Measurements from ENCODE around the gene PLEKHG4B.

DNA sequence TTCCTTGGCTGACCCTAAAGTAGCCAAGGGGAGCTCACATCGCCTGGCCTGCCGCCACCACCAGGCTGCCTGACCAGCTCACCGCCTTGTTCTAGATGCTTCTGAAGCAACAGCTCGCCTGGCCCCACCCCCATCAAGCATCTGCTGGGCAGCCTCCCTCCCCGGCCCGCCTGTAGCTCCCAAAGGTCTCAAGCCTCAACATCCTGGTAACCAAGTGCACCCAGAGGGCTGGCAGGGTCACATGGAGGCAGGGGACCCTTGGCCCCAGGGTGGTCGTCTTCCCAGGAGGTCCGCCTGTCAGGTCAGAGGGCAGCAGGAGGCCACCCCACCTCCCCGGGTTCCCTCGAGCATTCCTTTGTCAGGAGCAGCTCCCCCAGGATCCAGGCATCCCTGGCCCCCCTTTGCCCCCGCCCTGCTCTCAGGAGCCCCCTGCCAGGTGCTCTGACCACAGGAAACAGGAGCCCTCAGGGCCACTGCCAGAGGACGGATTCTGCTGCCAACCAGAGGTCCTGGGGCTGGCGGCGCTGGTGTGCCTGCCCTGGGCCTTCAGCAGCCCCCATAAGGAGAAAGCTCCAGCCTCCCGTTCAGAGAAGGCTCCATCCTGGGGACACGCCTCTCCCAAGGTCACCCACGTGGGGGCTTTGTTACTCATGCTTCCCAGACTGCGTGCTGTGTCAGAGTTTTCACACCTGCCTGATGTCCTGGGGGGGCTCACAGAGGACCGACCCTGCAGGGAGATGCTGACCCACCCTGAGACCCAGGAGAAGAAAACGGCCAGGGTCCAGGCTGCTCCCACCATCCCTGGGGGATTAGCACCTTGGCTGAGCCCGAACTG lies 95.9 kb downstream of the PLEKHG4B start:
- no peak for TF ChIP-seq POLR2A (IDR thresholded peaks at IDR 0.05)
- TF ChIP-seq, protein P1, sequence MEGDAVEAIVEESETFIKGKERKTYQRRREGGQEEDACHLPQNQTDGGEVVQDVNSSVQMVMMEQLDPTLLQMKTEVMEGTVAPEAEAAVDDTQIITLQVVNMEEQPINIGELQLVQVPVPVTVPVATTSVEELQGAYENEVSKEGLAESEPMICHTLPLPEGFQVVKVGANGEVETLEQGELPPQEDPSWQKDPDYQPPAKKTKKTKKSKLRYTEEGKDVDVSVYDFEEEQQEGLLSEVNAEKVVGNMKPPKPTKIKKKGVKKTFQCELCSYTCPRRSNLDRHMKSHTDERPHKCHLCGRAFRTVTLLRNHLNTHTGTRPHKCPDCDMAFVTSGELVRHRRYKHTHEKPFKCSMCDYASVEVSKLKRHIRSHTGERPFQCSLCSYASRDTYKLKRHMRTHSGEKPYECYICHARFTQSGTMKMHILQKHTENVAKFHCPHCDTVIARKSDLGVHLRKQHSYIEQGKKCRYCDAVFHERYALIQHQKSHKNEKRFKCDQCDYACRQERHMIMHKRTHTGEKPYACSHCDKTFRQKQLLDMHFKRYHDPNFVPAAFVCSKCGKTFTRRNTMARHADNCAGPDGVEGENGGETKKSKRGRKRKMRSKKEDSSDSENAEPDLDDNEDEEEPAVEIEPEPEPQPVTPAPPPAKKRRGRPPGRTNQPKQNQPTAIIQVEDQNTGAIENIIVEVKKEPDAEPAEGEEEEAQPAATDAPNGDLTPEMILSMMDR (IDR thresholded peaks at IDR 0.05), result no peak
